Adipose tissue (tissue), 3 donors: ENCODE measurements around the gene QKI. TPM values are rescaled to one million over a fixed set of nuclear protein-coding genes. Genes with fewer than 3 reads are reported as not detected.

ENCODE experiments used
- H3K27ac ChIP-seq: one replicate; pipeline ENCODE4 v1.5.1; 2013; ENCODE audit warnings: low read depth, low read length
- WGBS, 3 donors: extraction: QIAGEN DNeasy Blood & Tissue Kit; methylation state at CpG; one replicate each; pipeline ENCODE4 v1.1.7; 2013; 5-methylcytosine and 5-hydroxymethylcytosine counted together
- polyA plus RNA-seq, 3 donors: library from polyadenylated mRNA; stranded (reverse); fragments of 200-250 nt; gene quantifications; one replicate each; pipeline ENCODE4 v1.2.3, GENCODE V29; 2013
- donor health status: healthy with polysubstance abuse.
- donor health status: Bipolar disorder and iron deficiency.
- donor health status: healthy.

The QKI gene
- polyA plus RNA-seq, 3 donors, result 20.1 to 110 (median 51.2) TPM

GRCh38 chr6:163408352-163408991 is 6.0 kb upstream of the QKI start:
- H3K27ac ChIP-seq, result no peak overlapping the region
- WGBS, 3 donors, result 65 to 96% (median 94%) methylated on average over 9 of the region's 9 CpGs

- no peak overlapping the region for H3K27ac ChIP-seq
- 86 to 94% (median 94%) methylated on average over 12 of the region's 12 CpGs for WGBS, 3 donors
Measured at GRCh38 chr6:163409712-163410111, 4.8 kb upstream of the QKI start.

- no peak overlapping the region for H3K27ac ChIP-seq
- 21 to 45% (median 23%) methylated on average over 1 of the region's 1 CpG for WGBS, 3 donors
Measured at GRCh38 chr6:163412341-163412740, 2.2 kb upstream of the QKI start.

- 3 to 4% (median 4%) methylated on average over 14 of the region's 14 CpGs for WGBS, 3 donors
- H3K27ac ChIP-seq, result peak overlapping the region; percentile 98
Measured at GRCh38 chr6:163412801-163413344, 1.6 kb upstream of the QKI start.

GRCh38 chr6:163413345-163414116 is 987 bp upstream of the QKI start:
- WGBS, 3 donors, result 0 to 1% (median 0%) methylated on average over 86 to 109 of the region's 109 CpGs
- H3K27ac ChIP-seq, result peak overlapping the region; percentile 98

GRCh38 chr6:163414946-163415619 is 565 bp downstream of the QKI start:
- 1% methylated on average over 27 to 92 of the region's 94 CpGs for WGBS, 3 donors
- H3K27ac ChIP-seq, result peak overlapping the region; percentile 98

- WGBS, 3 donors, result 0 to 1% (median 0%) methylated on average over 59 to 63 of the region's 63 CpGs
- H3K27ac ChIP-seq, result peak overlapping the region; percentile 98
Measured at GRCh38 chr6:163415620-163416556, 1.4 kb downstream of the QKI start.

- no peak overlapping the region for H3K27ac ChIP-seq
- 2 to 3% (median 2%) methylated on average over 11 of the region's 11 CpGs for WGBS, 3 donors
Measured at GRCh38 chr6:163416557-163417253, 2.2 kb downstream of the QKI start.

- no peak overlapping the region for H3K27ac ChIP-seq
- 9 to 10% (median 10%) methylated on average over 4 of the region's 4 CpGs for WGBS, 3 donors
Measured at GRCh38 chr6:163417595-163417994, 3.1 kb downstream of the QKI start.

- WGBS, 3 donors, result 26 to 36% (median 28%) methylated on average over 5 of the region's 5 CpGs
- no peak overlapping the region for H3K27ac ChIP-seq
Measured at GRCh38 chr6:163418311-163419029, 4.0 kb downstream of the QKI start.

GRCh38 chr6:163419413-163420288 is 5.1 kb downstream of the QKI start:
- WGBS, 3 donors, result 14 to 34% (median 29%) methylated on average over 6 of the region's 6 CpGs
- H3K27ac ChIP-seq, result no peak overlapping the region

GRCh38 chr6:163420289-163420614 is 5.7 kb downstream of the QKI start:
- WGBS, 3 donors, result 11 to 32% (median 23%) methylated on average over 2 of the region's 2 CpGs
- H3K27ac ChIP-seq, result no peak overlapping the region

GRCh38 chr6:163422550-163422949 is 8.0 kb downstream of the QKI start:
- H3K27ac ChIP-seq, result no peak overlapping the region
- 80 to 86% (median 86%) methylated on average over 3 of the region's 3 CpGs for WGBS, 3 donors

- no peak overlapping the region for H3K27ac ChIP-seq
- WGBS, 3 donors, result 51 to 81% (median 56%) methylated on average over 2 of the region's 2 CpGs
Measured at GRCh38 chr6:163423696-163424095, 9.2 kb downstream of the QKI start.

- H3K27ac ChIP-seq, result no peak overlapping the region
- WGBS, 3 donors, result 67 to 82% (median 78%) methylated on average over 6 of the region's 6 CpGs
Measured at GRCh38 chr6:163427498-163428254, 13.2 kb downstream of the QKI start.

- 46 to 68% (median 65%) methylated on average over 2 of the region's 2 CpGs for WGBS, 3 donors
- H3K27ac ChIP-seq, result no peak overlapping the region
Measured at GRCh38 chr6:163428373-163428772, 13.9 kb downstream of the QKI start.
